Measurements from ENCODE around the gene ANKRD37.

Gene ANKRD37

GRCh38 chr4:185424905-185425646 is 28.4 kb downstream of the ANKRD37 start:
- DNase-seq = peak; percentile 77

DNA sequence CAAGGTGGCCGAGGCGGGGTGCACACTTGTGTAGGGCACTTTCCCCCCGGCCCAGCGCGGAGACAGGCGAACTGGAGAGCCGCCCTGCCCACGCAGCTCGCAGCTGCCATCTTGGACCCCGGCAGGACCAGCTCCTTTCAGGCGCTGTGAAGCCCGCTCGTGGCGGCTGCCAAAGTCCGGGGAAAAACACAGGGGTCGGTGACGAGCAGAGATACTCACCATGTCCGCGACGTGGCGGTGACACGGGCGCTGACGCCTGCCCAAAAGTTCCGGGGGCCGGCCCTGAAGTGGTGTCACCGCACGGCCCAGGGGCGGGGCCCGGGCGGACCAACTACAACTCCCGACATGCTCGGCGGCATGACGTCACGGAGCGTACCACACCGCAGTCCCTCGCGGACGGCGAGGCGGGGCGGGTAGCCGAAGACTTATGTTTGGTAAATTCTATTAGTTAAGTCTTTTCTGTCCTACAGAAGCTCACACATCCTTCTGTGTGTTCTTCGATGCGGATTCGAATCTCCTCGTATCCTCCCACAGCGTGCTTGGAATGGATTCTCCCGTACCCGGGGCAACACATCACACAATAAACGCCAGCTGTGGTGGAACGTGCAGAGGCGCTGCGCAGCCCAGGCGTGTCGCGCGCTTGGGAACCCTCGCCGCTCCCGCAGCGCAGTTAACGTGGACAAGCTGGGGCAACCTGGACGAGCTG is 29.2 kb downstream of the ANKRD37 start, which contains the start of gene UFSP2:
TSS of gene UFSP2 (minus strand) at position 318 of the 706 bp plus-strand sequence. CDS start at position 222, 96 bp downstream.
- peak; percentile 92 for DNase-seq

DNA sequence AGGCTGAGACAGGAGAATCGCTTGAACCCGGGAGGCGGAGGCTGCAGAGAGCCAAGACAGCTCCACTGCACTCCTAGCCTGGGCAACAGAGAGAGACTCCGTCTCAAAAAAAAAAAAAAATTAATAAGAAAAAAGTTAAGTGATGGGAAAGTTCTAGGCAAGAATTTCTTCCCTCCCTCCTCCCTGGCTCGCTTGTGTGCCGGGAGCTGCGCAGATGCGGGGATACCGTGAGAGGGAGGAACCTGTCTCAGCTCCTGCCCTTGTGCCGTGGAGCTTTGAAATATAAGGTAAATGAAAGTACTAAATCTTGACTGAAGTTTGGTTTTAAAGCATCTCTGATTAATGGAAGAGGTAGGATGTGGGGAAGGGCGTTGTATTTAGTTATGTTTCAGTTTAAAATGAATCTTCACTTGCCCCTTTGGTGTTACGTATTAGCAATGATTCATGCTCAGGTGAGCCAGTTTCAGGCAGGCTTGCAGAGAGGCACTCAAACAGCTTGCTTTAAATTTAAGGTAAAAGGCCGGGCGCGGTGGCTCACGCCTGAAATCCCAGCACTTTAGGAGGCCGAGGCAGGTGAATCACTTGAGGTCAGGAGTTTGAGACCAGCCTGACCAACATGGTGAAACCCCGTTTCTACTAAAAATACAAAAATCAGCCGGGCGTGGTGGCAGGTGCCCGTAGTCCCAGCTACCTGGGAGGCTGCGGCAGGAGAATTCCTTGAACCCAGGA is 30.5 kb downstream of the ANKRD37 start:
- DNase-seq = no peak

DNA sequence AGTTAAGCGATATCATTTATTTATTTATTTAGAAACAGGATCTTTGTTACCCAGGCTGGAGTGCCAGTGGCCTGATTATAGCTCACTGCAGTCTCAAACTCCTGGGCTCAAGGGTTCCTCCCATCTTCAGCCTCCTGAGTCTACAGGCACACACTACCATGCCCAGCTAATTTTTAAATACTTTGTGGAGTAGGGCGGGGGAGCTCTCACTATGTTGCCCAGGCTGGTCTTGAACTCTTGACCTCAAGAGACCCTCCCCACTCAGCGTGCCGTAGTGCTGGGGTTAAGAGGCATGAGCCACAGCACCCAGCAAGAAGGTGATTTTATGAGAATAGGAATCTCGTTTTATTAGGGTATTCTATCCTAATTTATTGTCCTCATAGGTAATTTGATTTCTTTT is 33.0 kb downstream of the ANKRD37 start:
- DNase-seq = peak; percentile 17

DNA sequence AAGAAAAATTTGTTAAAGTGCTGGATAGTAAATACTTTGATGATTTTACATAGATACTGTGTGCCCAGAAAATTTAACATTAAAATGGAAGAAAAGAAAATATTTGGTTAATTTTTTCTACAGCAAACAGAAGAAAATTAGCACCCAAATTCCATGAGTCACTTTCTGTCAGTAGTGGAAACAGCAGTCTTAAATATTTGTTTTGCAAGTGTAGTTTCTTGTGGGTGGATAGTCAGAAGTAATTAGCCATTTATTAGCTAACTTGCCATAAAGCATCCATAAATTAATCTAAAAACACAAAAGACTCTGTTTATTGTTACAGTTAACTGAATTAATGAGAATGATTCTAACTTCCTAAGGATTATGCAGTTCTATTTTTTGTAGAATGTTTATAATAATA is 38.8 kb downstream of the ANKRD37 start:
- no peak for DNase-seq

DNA sequence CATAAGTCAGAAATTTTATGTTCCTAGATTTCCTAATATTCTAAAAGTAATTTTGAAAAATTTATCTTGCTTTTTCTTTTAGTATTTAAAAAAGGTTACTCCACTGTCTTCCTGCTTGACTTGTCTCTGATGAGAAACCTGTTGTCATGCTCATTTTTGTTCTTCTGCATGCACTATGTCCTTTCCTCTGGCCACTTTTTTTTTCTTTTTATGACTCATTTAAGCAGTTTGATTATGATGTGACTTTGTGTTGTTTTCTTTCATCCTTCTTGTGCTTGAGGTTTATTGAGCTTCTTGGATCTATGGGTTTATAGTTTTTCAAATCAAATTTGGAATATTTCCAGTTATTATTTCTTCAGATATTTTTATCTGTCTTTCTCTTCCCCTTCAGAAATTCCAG is 41.2 kb downstream of the ANKRD37 start:
- DNase-seq = no peak

DNA sequence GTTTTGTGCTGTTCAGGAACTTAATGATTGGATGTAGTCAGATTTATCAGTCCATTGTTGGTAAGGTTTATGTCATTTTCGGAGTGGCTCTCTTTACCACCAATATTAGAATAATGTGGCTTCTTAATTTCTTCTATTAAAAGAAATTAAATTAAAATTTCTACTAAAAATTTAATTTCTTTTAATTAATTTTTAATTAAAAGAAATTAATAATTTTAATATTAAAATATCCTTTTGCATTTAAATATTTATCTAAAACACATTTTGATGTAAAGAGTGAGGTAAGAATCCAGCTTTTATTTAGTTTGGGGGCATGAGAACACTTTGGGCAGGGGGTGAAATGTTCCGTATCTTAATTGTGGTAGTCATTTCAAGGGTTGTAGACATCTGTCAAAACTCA is 44.8 kb downstream of the ANKRD37 start:
- DNase-seq = no peak

- DNase-seq = no peak
These were observed 48.6 kb downstream of the ANKRD37 start for GRCh38 chr4:185445209-185445608.

All from OCI-M1 (cell line).